Measurements from ENCODE around the gene TRIM38.
"Not testable (repeated sequence)": the region's sequence is repeated elsewhere in the genome, so short reads cannot be mapped to it uniquely, and the experiment has no call there.

Gene TRIM38

DNA sequence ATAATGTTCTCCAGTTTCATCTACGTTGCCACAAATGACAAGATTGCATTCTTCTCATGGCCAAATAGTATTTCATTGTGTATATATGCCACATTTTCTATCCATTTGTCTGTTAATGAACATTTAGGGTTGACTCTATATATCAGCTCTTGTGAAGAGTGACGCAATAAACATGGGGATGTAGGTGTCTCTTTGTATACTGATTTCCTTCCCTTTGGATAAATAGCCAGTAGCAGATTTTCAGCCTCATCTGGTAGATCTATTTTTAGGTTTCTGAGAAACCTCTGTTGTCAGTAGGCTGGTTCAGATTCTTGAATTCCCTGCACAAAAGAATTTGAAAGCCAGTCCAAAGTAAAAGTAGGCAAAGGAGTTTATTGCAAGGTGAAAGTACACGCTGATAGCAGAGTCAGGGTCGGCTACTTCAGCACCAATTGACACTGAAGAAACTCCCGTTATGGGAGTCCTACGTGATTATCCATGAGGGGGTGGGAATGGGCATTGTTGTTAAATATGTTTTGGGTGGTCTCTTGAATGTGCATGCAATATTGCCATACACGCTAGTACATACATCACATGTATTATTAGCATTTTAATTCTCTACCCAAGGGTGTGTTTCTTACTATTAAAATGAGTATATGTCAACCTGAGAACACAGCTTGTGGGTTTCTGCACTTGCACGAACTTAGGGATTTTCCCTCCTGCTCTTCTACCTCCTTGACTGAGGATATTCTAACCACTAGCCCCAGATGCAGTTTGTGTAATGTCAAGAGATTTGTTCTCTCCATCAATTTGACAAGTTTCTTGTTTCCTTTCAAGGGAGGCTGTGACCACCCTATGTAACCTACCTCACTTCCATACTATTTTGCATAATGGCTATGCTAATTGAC lies 17.7 kb upstream of the TRIM38 start:
- Histone ChIP-seq H3K4me1 (ENCODE audit: control insufficient read depth in 1 of 2, insufficient read depth in 2 of 2, low read length in 2 of 2) (no peaks in the 10 kb centered on the region), H3K4me3 (ENCODE audit: low read depth in 1 of 2, low read length in 2 of 2) (no peak overlapping the region), H3K27me3 (ENCODE audit: low read depth, low read length) (no peaks in the 10 kb centered on the region), H3K9me3 (ENCODE audit: control insufficient read depth in 1 of 2, low read length in 2 of 2) (no peaks in the 10 kb centered on the region), H3K27ac (ENCODE audit: low read length) (no peak overlapping the region), H3K36me3 (ENCODE audit: control insufficient read depth in 1 of 2, insufficient read depth in 2 of 2, low read length in 2 of 2) (no peaks in the 10 kb centered on the region)

GRCh38 chr6:25945738-25946137 lies 16.9 kb upstream of the TRIM38 start:
- not testable (repeated sequence) for H3K27ac ChIP-seq (ENCODE audit: low read length); H3K4me1 ChIP-seq (ENCODE audit: control insufficient read depth in 1 of 2, insufficient read depth in 2 of 2, low read length in 2 of 2); H3K27me3 ChIP-seq (ENCODE audit: low read depth, low read length); H3K9me3 ChIP-seq (ENCODE audit: control insufficient read depth in 1 of 2, low read length in 2 of 2); H3K36me3 ChIP-seq (ENCODE audit: control insufficient read depth in 1 of 2, insufficient read depth in 2 of 2, low read length in 2 of 2); H3K4me3 ChIP-seq (ENCODE audit: low read depth in 1 of 2, low read length in 2 of 2)

- H3K36me3 ChIP-seq (ENCODE audit: control insufficient read depth in 1 of 2, insufficient read depth in 2 of 2, low read length in 2 of 2), result no peaks in the 10 kb centered on the region
- H3K27me3 ChIP-seq (ENCODE audit: low read depth, low read length), result no peaks in the 10 kb centered on the region
- H3K4me3 ChIP-seq (ENCODE audit: low read depth in 1 of 2, low read length in 2 of 2), result no peak overlapping the region
- no peaks in the 10 kb centered on the region for H3K9me3 ChIP-seq (ENCODE audit: control insufficient read depth in 1 of 2, low read length in 2 of 2)
- no peaks in the 10 kb centered on the region for H3K4me1 ChIP-seq (ENCODE audit: control insufficient read depth in 1 of 2, insufficient read depth in 2 of 2, low read length in 2 of 2)
- no peak overlapping the region for H3K27ac ChIP-seq (ENCODE audit: low read length)
Measured at GRCh38 chr6:25946631-25947030, 16.0 kb upstream of the TRIM38 start.

GRCh38 chr6:25947492-25947891 lies 15.1 kb upstream of the TRIM38 start:
- H3K4me3 ChIP-seq (ENCODE audit: low read depth in 1 of 2, low read length in 2 of 2); H3K9me3 ChIP-seq (ENCODE audit: control insufficient read depth in 1 of 2, low read length in 2 of 2); H3K36me3 ChIP-seq (ENCODE audit: control insufficient read depth in 1 of 2, insufficient read depth in 2 of 2, low read length in 2 of 2); H3K4me1 ChIP-seq (ENCODE audit: control insufficient read depth in 1 of 2, insufficient read depth in 2 of 2, low read length in 2 of 2); H3K27ac ChIP-seq (ENCODE audit: low read length); H3K27me3 ChIP-seq (ENCODE audit: low read depth, low read length): not testable (repeated sequence)

DNA sequence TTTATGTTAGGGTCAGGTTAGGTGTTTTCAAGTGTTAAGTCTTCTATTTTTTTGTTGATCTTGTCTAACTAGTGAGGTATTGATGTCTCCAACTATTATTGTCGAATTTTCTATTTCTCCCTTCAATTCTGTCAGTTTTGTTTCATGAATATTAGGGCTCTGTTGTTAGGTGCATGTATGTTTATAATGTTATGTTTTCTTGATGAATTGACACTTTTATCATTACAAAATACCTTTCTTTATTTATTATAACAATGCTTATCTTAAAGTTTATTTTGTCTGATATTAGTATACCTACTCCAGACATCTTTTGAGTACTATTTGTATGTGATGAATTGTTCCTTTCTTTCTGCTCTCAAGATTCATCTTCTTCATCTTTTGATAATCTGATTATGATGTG lies 12.9 kb upstream of the TRIM38 start:
- Histone ChIP-seq H3K27me3 (ENCODE audit: low read depth, low read length) (no peaks in the 10 kb centered on the region), H3K4me1 (ENCODE audit: control insufficient read depth in 1 of 2, insufficient read depth in 2 of 2, low read length in 2 of 2) (no peaks in the 10 kb centered on the region), H3K4me3 (ENCODE audit: low read depth in 1 of 2, low read length in 2 of 2) (no peak overlapping the region), H3K27ac (ENCODE audit: low read length) (no peak overlapping the region), H3K36me3 (ENCODE audit: control insufficient read depth in 1 of 2, insufficient read depth in 2 of 2, low read length in 2 of 2) (no peaks in the 10 kb centered on the region), H3K9me3 (ENCODE audit: control insufficient read depth in 1 of 2, low read length in 2 of 2) (no peaks in the 10 kb centered on the region)

GRCh38 chr6:25950297-25950696 lies 12.3 kb upstream of the TRIM38 start:
- Histone ChIP-seq H3K4me3 (ENCODE audit: low read depth in 1 of 2, low read length in 2 of 2) (no peak overlapping the region), H3K27ac (ENCODE audit: low read length) (no peak overlapping the region), H3K27me3 (ENCODE audit: low read depth, low read length) (no peaks in the 10 kb centered on the region), H3K36me3 (ENCODE audit: control insufficient read depth in 1 of 2, insufficient read depth in 2 of 2, low read length in 2 of 2) (no peaks in the 10 kb centered on the region), H3K9me3 (ENCODE audit: control insufficient read depth in 1 of 2, low read length in 2 of 2) (no peaks in the 10 kb centered on the region), H3K4me1 (ENCODE audit: control insufficient read depth in 1 of 2, insufficient read depth in 2 of 2, low read length in 2 of 2) (no peaks in the 10 kb centered on the region)

DNA sequence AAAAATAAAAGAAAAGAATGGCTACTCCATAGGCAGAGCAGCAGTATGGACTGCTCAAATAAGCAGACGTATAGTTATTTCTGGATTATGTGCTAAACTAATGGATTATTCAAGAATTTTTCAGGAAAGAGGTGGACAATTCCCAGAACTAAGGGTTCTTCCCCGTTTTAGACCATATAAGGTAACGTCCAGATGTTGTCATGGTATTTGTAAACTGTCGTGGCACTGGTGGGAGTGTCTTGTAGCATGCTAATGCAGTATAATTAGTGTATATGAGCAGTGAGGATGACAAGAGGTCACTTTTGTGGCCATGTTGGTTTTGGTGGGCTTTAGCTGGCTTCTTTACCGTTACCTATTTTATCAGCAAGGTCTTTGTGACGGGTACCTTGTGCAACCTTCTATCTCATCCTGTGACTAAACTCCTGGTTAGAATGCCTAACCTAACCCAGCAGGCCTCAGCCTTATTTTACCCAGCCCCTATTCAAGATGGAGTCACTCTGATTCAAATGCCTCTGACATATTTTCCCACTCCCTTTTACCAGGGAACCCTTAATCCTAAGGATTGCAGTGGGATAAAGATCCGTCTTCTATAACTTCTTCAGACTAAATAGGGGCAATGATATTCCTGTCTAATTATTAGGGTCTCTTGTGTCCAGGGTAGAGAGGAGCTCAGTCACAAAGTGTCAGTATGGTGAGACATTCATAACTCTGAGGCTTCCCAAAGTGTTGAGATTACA lies 11.1 kb upstream of the TRIM38 start:
- no peak overlapping the region for H3K27ac ChIP-seq (ENCODE audit: low read length)
- H3K36me3 ChIP-seq (ENCODE audit: control insufficient read depth in 1 of 2, insufficient read depth in 2 of 2, low read length in 2 of 2), result no peaks in the 10 kb centered on the region
- H3K4me3 ChIP-seq (ENCODE audit: low read depth in 1 of 2, low read length in 2 of 2), result no peak overlapping the region
- no peaks in the 10 kb centered on the region for H3K4me1 ChIP-seq (ENCODE audit: control insufficient read depth in 1 of 2, insufficient read depth in 2 of 2, low read length in 2 of 2)
- no peaks in the 10 kb centered on the region for H3K27me3 ChIP-seq (ENCODE audit: low read depth, low read length)
- H3K9me3 ChIP-seq (ENCODE audit: control insufficient read depth in 1 of 2, low read length in 2 of 2), result no peaks in the 10 kb centered on the region

DNA sequence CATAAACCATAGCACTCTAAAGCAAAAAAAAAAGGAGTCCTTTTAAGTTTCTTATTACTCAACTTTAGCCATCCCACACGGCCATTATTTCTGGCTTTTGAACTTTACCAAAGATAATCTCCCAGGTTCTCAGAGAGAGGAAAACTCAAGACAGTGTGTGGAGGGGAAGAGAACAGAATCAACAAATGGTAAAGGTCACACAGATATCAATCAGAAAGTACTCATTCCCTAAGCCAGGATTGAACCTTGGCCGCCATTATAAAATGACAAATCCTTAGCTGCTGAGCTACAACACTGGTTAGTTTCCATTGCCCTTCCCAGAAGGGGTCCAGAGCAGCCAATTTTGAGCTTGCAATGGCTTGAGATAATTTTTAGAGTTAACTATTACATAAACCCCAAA lies 10.1 kb upstream of the TRIM38 start:
- no peak overlapping the region for H3K27ac ChIP-seq (ENCODE audit: low read length)
- no peaks in the 10 kb centered on the region for H3K4me1 ChIP-seq (ENCODE audit: control insufficient read depth in 1 of 2, insufficient read depth in 2 of 2, low read length in 2 of 2)
- no peak overlapping the region for H3K4me3 ChIP-seq (ENCODE audit: low read depth in 1 of 2, low read length in 2 of 2)
- no peaks in the 10 kb centered on the region for H3K9me3 ChIP-seq (ENCODE audit: control insufficient read depth in 1 of 2, low read length in 2 of 2)
- H3K36me3 ChIP-seq (ENCODE audit: control insufficient read depth in 1 of 2, insufficient read depth in 2 of 2, low read length in 2 of 2), result no peaks in the 10 kb centered on the region
- no peaks in the 10 kb centered on the region for H3K27me3 ChIP-seq (ENCODE audit: low read depth, low read length)

- H3K27me3 ChIP-seq (ENCODE audit: low read depth, low read length), result no peaks in the 10 kb centered on the region
Measured at GRCh38 chr6:25953733-25954132, 8.9 kb upstream of the TRIM38 start.

DNA sequence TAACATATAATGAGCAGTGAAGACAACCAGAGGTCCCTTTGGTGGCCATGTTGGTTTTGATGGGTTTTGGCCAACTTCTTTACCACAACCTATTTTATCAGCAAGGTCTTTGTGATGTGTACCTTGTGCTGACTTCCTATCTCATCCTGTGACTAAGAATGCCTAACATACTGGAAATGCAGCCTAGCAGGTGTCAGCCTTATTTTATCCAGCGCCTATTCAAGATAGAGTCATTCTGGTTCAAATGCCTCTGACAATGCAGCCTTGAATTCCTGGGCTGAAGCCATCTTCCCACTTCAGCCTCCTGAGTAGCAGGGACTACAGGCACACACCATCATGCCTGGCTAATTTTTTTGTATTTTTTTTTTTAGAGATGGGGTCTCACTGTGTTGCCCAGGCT lies 7.8 kb upstream of the TRIM38 start:
- no peaks in the 10 kb centered on the region for H3K27me3 ChIP-seq (ENCODE audit: low read depth, low read length)
- no peaks in the 10 kb centered on the region for H3K4me1 ChIP-seq (ENCODE audit: control insufficient read depth in 1 of 2, insufficient read depth in 2 of 2, low read length in 2 of 2)
- H3K4me3 ChIP-seq (ENCODE audit: low read depth in 1 of 2, low read length in 2 of 2), result no peak overlapping the region
- H3K36me3 ChIP-seq (ENCODE audit: control insufficient read depth in 1 of 2, insufficient read depth in 2 of 2, low read length in 2 of 2), result no peaks in the 10 kb centered on the region
- H3K9me3 ChIP-seq (ENCODE audit: control insufficient read depth in 1 of 2, low read length in 2 of 2), result no peaks in the 10 kb centered on the region
- H3K27ac ChIP-seq (ENCODE audit: low read length), result no peak overlapping the region

More at GRCh38 chr6:25953733-25954132, 8.9 kb upstream of the TRIM38 start:
- H3K27ac ChIP-seq (ENCODE audit: low read length), result no peak overlapping the region
- H3K36me3 ChIP-seq (ENCODE audit: control insufficient read depth in 1 of 2, insufficient read depth in 2 of 2, low read length in 2 of 2), result no peaks in the 10 kb centered on the region
- no peak overlapping the region for H3K4me3 ChIP-seq (ENCODE audit: low read depth in 1 of 2, low read length in 2 of 2)
- H3K9me3 ChIP-seq (ENCODE audit: control insufficient read depth in 1 of 2, low read length in 2 of 2), result no peaks in the 10 kb centered on the region
- H3K4me1 ChIP-seq (ENCODE audit: control insufficient read depth in 1 of 2, insufficient read depth in 2 of 2, low read length in 2 of 2), result no peaks in the 10 kb centered on the region

DNA sequence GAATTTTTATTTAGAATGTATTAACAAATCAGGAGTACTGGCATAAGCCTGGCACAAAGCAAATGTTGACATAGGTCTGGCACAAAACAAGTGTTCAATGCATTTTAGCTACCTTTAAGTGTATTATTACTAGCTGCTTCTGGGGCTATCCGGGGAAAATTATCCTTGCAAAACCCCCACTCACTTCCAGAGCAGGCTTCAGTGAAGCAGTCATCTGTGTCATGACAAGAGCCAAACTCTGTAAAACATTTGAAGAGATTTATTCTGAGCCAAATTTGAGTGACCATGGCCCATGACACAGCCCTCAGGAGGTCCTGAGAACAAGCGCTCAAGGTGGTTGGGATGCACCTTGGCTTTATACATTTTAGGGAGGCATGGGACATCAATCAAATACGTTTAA lies 6.4 kb upstream of the TRIM38 start:
- no peaks in the 10 kb centered on the region for H3K36me3 ChIP-seq (ENCODE audit: control insufficient read depth in 1 of 2, insufficient read depth in 2 of 2, low read length in 2 of 2)
- no peaks in the 10 kb centered on the region for H3K4me1 ChIP-seq (ENCODE audit: control insufficient read depth in 1 of 2, insufficient read depth in 2 of 2, low read length in 2 of 2)
- no peak overlapping the region for H3K4me3 ChIP-seq (ENCODE audit: low read depth in 1 of 2, low read length in 2 of 2)
- H3K27ac ChIP-seq (ENCODE audit: low read length), result no peak overlapping the region
- no peaks in the 10 kb centered on the region for H3K27me3 ChIP-seq (ENCODE audit: low read depth, low read length)
- H3K9me3 ChIP-seq (ENCODE audit: control insufficient read depth in 1 of 2, low read length in 2 of 2), result no peaks in the 10 kb centered on the region
